Measurements from ENCODE around the gene AFF3.

GRCh38 chr2:99643787-99644418 is 498.5 kb downstream of the AFF3 start:
- TF ChIP-seq CTCF (IDR thresholded peaks at IDR 0.05; ENCODE audit: low read length) (no peak), EZH2 (IDR thresholded peaks at IDR 0.05; ENCODE audit: borderline replicate concordance, low read length) (no peak)

All from OCI-LY1 (cell line).